GM23338 (cell line): ENCODE data around the gene TIMM50. TPM values are rescaled to one million over a fixed set of nuclear protein-coding genes. Genes with fewer than 3 reads are reported as not detected.

Experiments used
- CREB1 ChIP-seq: fragments of 250-450 bp; sonication (Bioruptor Pico); IDR thresholded peaks from 2 replicates; pipeline ENCODE4 v1.5.0; 2020; ENCODE audit warnings: low read depth, mild to moderate bottlenecking, moderate library complexity
- EZH2 ChIP-seq: fragments of 200-600 bp; sonication (generic); IDR thresholded peaks from one replicate; pipeline ENCODE4 v1.8.0; 2017; ENCODE audit warnings: antibody characterized with exemption, mild to moderate bottlenecking, low read depth; ENCODE audit not compliant: unreplicated experiment
- EZH2phosphoT487 ChIP-seq: fragments of 200-600 bp; sonication (generic); IDR thresholded peaks from one replicate; pipeline ENCODE4 v1.8.1; 2018; ENCODE audit warnings: antibody characterized with exemption; ENCODE audit not compliant: unreplicated experiment
- JUNB ChIP-seq: IDR thresholded peaks from one replicate; pipeline ENCODE4 v1.6.1; 2016; ENCODE audit warnings: antibody characterized with exemption; ENCODE audit not compliant: unreplicated experiment
- NANOG ChIP-seq: IDR thresholded peaks from 2 replicates; pipeline ENCODE4 v1.6.1; 2016; ENCODE audit warnings: antibody characterized with exemption, borderline replicate concordance
- POLR2AphosphoS5 ChIP-seq: IDR thresholded peaks from 2 replicates; pipeline ENCODE4 v1.6.1; 2016; ENCODE audit warnings: antibody characterized with exemption, low read depth
- STAT1 ChIP-seq: IDR thresholded peaks from one replicate; pipeline ENCODE4 v1.6.1; 2016; ENCODE audit warnings: antibody characterized with exemption; ENCODE audit not compliant: unreplicated experiment
- ZNF331 ChIP-seq: fragments of 250-450 bp; sonication (Bioruptor Pico); IDR thresholded peaks from 2 replicates; pipeline ENCODE4 v1.5.0; 2020; ENCODE audit warnings: low read depth, mild to moderate bottlenecking, moderate library complexity
- polyA plus RNA-seq: library from polyadenylated mRNA; unstranded; fragments of >200 nt; fragmentation: Nextera tagmentation; extraction: Ambion mirVana; gene quantifications from 2 replicates; pipeline ENCODE4 v1.2.1, GENCODE V29; 2016
- total RNA-seq: library from RNA; depleted of rRNA; stranded (reverse); fragments of >200 nt; shearing (Covaris generic); gene quantifications from 2 replicates; pipeline ENCODE4 v1.2.3, GENCODE V29; 2014
- TF ChIP-seq, protein P1 (sequence below): fragments of 250-450 bp; sonication (Bioruptor Pico); IDR thresholded peaks from 2 replicates; pipeline ENCODE4 v1.5.0; 2020; ENCODE audit warnings: mild to moderate bottlenecking, moderate library complexity
- TF ChIP-seq, protein P2 (sequence below), 2 experiments: fragments of 200-600 bp in 1 of 2; sonication (generic) in 1 of 2; conservative IDR thresholded peaks; 2 replicates each; pipeline versions ENCODE4 v1.5.1 to v1.6.1; 2016 to 2017; ENCODE audit warnings: antibody characterized with exemption in 2 of 2, low read depth in 2 of 2, mild to moderate bottlenecking in 2 of 2, moderate library complexity in 1 of 2
- TF ChIP-seq, protein P3 (sequence below): IDR thresholded peaks from 2 replicates; pipeline ENCODE4 v1.6.1; 2016; ENCODE audit warnings: antibody characterized with exemption

Gene TIMM50
- total and polyA plus RNA-seq, 2 experiments from 2014 or later: 119 to 139 TPM

DNA sequence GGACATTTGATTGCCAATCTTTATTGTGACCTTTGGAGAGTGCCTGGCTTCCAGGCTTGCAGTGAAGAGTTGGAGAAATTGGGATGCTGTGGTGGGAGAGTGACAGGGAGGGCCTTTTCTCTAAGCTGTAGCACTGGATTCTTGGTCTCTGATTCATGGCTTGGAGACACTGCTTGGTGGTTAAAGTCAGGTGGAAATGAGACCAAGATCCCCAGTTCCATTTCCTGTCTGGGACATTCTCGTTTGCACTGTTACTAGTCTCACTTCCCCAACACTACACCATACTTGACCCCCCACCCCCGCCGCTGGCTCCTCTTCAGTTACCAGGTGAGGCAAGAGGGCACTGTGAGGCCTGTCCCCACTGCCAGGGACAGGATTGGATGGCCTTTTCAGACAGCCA is 32.4 kb upstream of the TIMM50 start (continued):
- TF ChIP-seq, protein P1, sequence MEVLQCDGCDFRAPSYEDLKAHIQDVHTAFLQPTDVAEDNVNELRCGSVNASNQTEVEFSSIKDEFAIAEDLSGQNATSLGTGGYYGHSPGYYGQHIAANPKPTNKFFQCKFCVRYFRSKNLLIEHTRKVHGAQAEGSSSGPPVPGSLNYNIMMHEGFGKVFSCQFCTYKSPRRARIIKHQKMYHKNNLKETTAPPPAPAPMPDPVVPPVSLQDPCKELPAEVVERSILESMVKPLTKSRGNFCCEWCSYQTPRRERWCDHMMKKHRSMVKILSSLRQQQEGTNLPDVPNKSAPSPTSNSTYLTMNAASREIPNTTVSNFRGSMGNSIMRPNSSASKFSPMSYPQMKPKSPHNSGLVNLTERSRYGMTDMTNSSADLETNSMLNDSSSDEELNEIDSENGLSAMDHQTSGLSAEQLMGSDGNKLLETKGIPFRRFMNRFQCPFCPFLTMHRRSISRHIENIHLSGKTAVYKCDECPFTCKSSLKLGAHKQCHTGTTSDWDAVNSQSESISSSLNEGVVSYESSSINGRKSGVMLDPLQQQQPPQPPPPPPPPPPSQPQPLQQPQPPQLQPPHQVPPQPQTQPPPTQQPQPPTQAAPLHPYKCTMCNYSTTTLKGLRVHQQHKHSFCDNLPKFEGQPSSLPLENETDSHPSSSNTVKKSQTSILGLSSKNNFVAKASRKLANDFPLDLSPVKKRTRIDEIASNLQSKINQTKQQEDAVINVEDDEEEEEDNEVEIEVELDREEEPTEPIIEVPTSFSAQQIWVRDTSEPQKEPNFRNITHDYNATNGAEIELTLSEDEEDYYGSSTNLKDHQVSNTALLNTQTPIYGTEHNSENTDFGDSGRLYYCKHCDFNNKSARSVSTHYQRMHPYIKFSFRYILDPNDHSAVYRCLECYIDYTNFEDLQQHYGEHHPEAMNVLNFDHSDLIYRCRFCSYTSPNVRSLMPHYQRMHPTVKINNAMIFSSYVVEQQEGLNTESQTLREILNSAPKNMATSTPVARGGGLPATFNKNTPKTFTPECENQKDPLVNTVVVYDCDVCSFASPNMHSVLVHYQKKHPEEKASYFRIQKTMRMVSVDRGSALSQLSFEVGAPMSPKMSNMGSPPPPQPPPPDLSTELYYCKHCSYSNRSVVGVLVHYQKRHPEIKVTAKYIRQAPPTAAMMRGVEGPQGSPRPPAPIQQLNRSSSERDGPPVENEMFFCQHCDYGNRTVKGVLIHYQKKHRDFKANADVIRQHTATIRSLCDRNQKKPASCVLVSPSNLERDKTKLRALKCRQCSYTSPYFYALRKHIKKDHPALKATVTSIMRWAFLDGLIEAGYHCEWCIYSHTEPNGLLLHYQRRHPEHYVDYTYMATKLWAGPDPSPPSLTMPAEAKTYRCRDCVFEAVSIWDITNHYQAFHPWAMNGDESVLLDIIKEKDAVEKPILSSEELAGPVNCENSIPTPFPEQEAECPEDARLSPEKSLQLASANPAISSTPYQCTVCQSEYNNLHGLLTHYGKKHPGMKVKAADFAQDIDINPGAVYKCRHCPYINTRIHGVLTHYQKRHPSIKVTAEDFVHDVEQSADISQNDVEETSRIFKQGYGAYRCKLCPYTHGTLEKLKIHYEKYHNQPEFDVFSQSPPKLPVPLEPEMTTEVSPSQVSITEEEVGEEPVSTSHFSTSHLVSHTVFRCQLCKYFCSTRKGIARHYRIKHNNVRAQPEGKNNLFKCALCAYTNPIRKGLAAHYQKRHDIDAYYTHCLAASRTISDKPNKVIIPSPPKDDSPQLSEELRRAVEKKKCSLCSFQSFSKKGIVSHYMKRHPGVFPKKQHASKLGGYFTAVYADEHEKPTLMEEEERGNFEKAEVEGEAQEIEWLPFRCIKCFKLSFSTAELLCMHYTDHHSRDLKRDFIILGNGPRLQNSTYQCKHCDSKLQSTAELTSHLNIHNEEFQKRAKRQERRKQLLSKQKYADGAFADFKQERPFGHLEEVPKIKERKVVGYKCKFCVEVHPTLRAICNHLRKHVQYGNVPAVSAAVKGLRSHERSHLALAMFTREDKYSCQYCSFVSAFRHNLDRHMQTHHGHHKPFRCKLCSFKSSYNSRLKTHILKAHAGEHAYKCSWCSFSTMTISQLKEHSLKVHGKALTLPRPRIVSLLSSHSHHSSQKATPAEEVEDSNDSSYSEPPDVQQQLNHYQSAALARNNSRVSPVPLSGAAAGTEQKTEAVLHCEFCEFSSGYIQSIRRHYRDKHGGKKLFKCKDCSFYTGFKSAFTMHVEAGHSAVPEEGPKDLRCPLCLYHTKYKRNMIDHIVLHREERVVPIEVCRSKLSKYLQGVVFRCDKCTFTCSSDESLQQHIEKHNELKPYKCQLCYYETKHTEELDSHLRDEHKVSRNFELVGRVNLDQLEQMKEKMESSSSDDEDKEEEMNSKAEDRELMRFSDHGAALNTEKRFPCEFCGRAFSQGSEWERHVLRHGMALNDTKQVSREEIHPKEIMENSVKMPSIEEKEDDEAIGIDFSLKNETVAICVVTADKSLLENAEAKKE (CRISPR knock-in tag): no peak
- TF ChIP-seq POLR2AphosphoS5 (no peak), EZH2 (no peak), STAT1 (no peak), JUNB (no peak), CREB1 (CRISPR knock-in tag) (no peak), ZNF331 (CRISPR knock-in tag) (no peak), NANOG (no peak), EZH2phosphoT487 (no peak)
- TF ChIP-seq, protein P2, sequence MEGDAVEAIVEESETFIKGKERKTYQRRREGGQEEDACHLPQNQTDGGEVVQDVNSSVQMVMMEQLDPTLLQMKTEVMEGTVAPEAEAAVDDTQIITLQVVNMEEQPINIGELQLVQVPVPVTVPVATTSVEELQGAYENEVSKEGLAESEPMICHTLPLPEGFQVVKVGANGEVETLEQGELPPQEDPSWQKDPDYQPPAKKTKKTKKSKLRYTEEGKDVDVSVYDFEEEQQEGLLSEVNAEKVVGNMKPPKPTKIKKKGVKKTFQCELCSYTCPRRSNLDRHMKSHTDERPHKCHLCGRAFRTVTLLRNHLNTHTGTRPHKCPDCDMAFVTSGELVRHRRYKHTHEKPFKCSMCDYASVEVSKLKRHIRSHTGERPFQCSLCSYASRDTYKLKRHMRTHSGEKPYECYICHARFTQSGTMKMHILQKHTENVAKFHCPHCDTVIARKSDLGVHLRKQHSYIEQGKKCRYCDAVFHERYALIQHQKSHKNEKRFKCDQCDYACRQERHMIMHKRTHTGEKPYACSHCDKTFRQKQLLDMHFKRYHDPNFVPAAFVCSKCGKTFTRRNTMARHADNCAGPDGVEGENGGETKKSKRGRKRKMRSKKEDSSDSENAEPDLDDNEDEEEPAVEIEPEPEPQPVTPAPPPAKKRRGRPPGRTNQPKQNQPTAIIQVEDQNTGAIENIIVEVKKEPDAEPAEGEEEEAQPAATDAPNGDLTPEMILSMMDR (conservative IDR thresholded peaks at IDR 0.05; ENCODE audit: low read depth in 2 of 2): no peak
- TF ChIP-seq, protein P3, sequence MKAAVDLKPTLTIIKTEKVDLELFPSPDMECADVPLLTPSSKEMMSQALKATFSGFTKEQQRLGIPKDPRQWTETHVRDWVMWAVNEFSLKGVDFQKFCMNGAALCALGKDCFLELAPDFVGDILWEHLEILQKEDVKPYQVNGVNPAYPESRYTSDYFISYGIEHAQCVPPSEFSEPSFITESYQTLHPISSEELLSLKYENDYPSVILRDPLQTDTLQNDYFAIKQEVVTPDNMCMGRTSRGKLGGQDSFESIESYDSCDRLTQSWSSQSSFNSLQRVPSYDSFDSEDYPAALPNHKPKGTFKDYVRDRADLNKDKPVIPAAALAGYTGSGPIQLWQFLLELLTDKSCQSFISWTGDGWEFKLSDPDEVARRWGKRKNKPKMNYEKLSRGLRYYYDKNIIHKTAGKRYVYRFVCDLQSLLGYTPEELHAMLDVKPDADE: no peak
